ENCODE results near the gene COA7. TPM values are rescaled to one million over a fixed set of nuclear protein-coding genes. Genes with fewer than 3 reads are reported as not detected.
"Not testable (repeated sequence)": the region's sequence is repeated elsewhere in the genome, so short reads cannot be mapped to it uniquely, and the experiment has no call there.

The COA7 gene
- total RNA-seq, 2 donors from 2014 or later, result 13.8 to 20.4 TPM

DNA sequence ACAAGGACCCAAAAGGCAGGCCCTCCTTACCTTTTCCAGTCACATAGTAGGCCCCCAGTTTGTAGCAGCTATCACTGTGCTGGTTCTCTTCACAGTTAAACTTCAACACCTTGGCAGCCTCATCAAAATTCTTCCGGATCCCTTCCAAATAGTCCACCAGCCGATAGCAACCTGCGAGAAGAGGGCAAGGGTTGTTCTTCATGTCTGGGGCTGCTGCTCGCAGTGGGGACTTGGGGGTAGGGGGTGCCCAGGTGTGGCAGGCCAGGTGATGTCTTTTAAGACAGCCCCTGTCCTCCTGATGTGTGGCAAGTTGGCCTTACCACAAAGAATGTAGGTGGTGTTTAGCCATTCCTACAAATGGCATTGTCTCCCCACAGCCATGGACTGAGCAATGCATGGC, 5.5 kb downstream of the COA7 start:
- ATAC-seq (replicated peaks in 1 of 2) (no peak), DNase-seq (no peak)
- Mint-ChIP-seq H3K4me1 (ENCODE audit: low read depth) (peaks cover 35% of the 10 kb centered on the region), H3K36me3 (ENCODE audit: insufficient read depth in 2 of 2) (peaks cover 0 to 18% of the 10 kb centered on the region in 2 donors), H3K27ac (no peak overlapping the region), H3K27me3 (ENCODE audit: low read depth) (no peaks in the 10 kb centered on the region), H3K4me3 (no peak overlapping the region), H3K9me3 (no peaks in the 10 kb centered on the region)

DNA sequence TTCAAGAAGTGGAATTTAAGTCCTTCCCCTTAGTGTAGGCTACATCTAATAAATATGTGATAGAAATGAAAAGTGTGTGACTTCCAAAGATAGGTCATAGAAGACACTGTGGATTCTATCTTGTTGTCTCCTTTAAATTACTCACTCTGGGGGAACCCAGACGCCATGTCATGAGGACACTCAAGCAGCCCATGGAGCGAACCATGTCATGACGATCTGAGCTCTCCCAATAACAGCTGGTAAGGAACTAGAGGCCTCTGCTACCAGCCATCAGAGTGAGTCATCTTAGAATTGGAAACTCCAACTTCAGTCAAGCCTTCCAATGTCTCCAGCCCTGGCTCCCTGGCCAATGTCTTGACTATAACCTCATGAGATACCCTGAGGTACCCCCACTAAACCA, 6.3 kb downstream of the COA7 start:
- Mint-ChIP-seq H3K4me1 (ENCODE audit: low read depth) (peaks cover 27% of the 10 kb centered on the region), H3K36me3 (ENCODE audit: insufficient read depth in 2 of 2) (peaks cover 0 to 23% of the 10 kb centered on the region in 2 donors), H3K27ac (no peak overlapping the region)

DNA sequence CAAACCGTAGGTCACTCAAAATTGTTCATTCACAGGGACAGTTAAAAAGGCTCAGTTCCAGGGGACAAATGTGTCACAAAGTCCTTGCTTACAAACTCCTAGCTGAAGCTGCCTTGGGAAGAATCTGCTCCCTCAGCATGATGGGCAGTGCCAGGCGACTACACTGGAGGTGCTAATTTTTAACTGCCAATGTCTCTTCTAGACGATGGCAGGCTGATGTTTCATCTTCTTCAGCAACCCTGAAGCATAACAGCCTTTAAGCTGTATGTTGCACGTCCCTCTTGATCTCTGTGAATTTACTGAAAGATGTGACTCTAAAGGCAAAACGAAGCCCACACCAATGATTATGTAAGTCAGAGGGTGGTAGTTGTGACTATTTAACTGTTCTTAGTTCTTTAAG, 11.3 kb downstream of the COA7 start:
- no peak for DNase-seq
- Mint-ChIP-seq H3K27me3 (ENCODE audit: low read depth) (no peaks in the 10 kb centered on the region), H3K4me1 (ENCODE audit: low read depth) (peaks cover 11% of the 10 kb centered on the region), H3K4me3 (no peak overlapping the region), H3K36me3 (ENCODE audit: insufficient read depth in 2 of 2) (peaks cover 3 to 19% of the 10 kb centered on the region in 2 donors), H3K9me3 (peaks cover 3% of the 10 kb centered on the region in 2 donors), H3K27ac (no peak overlapping the region)
- ATAC-seq (replicated peaks in 1 of 2), result no peak

More for the DNA sequence above, 6.3 kb downstream of the COA7 start:
- H3K9me3 Mint-ChIP-seq, result peaks cover 0 to 2% of the 10 kb centered on the region in 2 donors
- no peak for DNase-seq
- no peak for ATAC-seq (replicated peaks in 1 of 2)
- H3K4me3 Mint-ChIP-seq, result no peak overlapping the region
- no peaks in the 10 kb centered on the region for H3K27me3 Mint-ChIP-seq (ENCODE audit: low read depth)

DNA sequence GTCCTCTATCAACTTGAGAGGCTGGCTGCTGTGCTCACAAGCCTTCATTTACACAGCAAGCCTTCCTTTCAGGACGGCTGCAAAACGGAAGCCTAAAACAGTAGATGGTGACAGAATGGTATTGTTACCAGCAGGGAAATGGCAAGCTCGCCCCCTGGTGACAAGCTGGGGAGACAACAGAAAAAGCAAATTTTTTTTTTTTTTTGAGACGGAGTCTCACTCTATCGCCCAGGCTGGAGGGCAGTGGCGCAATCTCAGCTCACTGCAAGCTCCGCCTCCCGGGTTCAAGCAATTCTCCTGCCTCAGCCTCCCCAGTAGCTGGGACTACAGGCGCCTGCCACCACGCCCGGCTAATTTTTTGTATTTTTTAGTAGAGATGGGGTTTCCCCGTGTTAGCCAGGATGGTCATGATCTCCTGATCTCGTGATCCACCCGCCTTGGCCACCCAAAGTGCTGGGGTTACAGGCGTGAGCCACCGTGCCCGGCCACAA, 11.8 kb downstream of the COA7 start:
- DNase-seq (peak; percentile 79 to 82), ATAC-seq (replicated peaks in 1 of 2) (peak; percentile 94 to 98)
- Mint-ChIP-seq H3K27ac (peak overlapping the region; percentile 72), H3K4me1 (ENCODE audit: low read depth) (peaks cover 11% of the 10 kb centered on the region), H3K36me3 (ENCODE audit: insufficient read depth in 2 of 2) (peaks cover 3 to 17% of the 10 kb centered on the region in 2 donors)
- not testable (repeated sequence) for H3K4me3 Mint-ChIP-seq; H3K27me3 Mint-ChIP-seq (ENCODE audit: low read depth); H3K9me3 Mint-ChIP-seq

DNA sequence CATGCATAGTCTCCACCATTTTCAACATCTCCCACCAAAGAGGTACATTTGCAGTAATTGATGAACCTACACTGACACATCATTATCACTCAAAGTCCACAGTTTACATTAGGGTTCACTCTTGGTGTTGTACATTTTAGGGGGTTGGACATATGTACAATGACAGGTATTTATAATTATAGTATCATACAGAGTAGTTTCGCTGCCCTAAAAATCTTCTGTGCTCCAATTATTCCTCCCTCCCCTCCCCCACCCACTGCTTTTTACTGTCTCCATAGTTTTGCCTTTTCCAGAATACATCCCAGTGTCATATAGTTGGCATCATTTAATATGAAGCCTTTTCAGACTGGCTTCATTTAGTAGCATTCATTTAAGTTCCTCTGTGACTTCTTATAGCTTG, 13.6 kb downstream of the COA7 start:
- H3K36me3 Mint-ChIP-seq (ENCODE audit: insufficient read depth in 2 of 2), result peaks cover 3 to 15% of the 10 kb centered on the region in 2 donors
- H3K9me3 Mint-ChIP-seq, result peaks cover 3% of the 10 kb centered on the region in 2 donors
- DNase-seq, result no peak
- no peak overlapping the region for H3K27ac Mint-ChIP-seq
- no peak for ATAC-seq (replicated peaks in 1 of 2)
- no peak overlapping the region for H3K4me3 Mint-ChIP-seq
- no peaks in the 10 kb centered on the region for H3K27me3 Mint-ChIP-seq (ENCODE audit: low read depth)
- H3K4me1 Mint-ChIP-seq (ENCODE audit: low read depth), result peaks cover 16% of the 10 kb centered on the region

DNA sequence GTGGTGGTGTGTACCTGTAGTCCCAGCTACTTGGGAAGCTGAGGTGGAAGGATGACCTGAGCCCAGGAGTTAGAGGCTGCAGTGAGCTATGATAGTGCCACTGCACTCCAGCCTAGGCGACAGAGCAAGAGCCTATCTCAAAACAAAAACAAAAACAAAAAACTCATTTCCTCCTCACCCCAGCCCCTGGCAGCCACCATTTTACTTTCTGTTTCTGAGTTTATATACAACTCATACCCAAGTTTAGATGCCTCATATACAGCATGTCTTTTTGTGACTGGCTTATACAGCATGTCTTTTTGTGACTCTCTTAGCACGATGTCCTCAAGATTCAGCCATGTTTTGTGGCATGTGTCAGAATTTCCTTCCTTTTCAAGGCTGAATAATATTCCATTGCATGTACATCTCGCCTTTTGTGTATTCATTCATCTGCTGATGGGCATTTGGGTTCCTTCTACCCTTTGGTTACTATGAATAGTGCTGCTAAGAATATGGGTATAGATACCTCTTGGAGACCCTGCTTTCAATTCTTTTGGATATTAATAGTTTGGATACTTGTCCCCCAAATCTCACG, 14.7 kb downstream of the COA7 start:
- Mint-ChIP-seq H3K27ac (no peak overlapping the region), H3K4me3 (no peak overlapping the region), H3K4me1 (ENCODE audit: low read depth) (peaks cover 24% of the 10 kb centered on the region), H3K27me3 (ENCODE audit: low read depth) (no peaks in the 10 kb centered on the region), H3K36me3 (ENCODE audit: insufficient read depth in 2 of 2) (peaks cover 3 to 15% of the 10 kb centered on the region in 2 donors), H3K9me3 (peaks cover 3% of the 10 kb centered on the region in 2 donors)
- DNase-seq (no peak), ATAC-seq (replicated peaks in 1 of 2) (no peak)

DNA sequence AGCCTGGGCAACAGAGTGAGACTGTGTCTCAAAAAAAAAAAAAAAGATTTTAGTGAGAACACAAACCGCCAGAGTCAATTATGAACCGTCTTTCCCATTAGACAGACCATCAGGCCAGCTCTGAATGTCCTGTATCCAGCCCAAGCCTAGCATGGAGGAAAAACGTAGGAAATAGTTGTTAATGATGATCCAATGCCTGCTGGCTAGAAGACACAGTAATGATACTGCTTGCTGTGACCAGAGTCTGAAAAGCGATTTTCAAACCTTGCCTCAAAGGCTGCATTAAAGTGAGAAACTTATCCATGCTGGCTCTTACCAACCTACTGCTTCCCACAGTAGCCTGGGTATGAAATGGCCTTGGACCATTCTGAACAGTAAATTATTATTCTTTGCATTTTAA, 17.0 kb downstream of the COA7 start:
- no peak for ATAC-seq (replicated peaks in 1 of 2)
- Mint-ChIP-seq H3K27ac (no peak overlapping the region), H3K36me3 (ENCODE audit: insufficient read depth in 2 of 2) (peaks cover 2% of the 10 kb centered on the region in 2 donors), H3K4me1 (ENCODE audit: low read depth) (peaks cover 16% of the 10 kb centered on the region), H3K4me3 (no peak overlapping the region), H3K9me3 (peaks cover 2 to 3% of the 10 kb centered on the region in 2 donors), H3K27me3 (ENCODE audit: low read depth) (no peaks in the 10 kb centered on the region)
- DNase-seq, result no peak

DNA sequence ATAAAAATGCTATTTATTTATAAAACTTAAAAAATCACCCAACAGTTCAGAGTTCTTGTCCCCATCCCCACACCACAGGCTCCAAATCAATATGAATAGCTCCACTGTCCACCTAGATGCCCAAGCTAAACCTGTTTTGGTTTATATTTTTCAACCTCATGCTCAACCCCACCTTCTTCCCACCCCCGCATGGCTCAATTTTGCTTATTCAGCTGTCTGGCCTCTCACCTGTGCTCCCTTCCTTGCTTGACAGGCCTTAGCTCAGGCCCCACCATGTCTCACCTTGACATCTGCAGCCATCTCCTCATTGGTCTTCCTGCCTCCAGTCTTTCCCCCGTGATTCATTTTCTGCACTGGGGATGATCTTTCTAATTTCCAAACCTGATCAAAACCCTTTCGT, 17.8 kb downstream of the COA7 start:
- Mint-ChIP-seq H3K4me3 (no peak overlapping the region), H3K27me3 (ENCODE audit: low read depth) (no peaks in the 10 kb centered on the region), H3K4me1 (ENCODE audit: low read depth) (peaks cover 13% of the 10 kb centered on the region), H3K9me3 (peaks cover 2 to 3% of the 10 kb centered on the region in 2 donors), H3K27ac (no peak overlapping the region), H3K36me3 (ENCODE audit: insufficient read depth in 2 of 2) (peaks cover 1% of the 10 kb centered on the region in 2 donors)
- no peak for ATAC-seq (replicated peaks in 1 of 2)
- no peak for DNase-seq

DNA sequence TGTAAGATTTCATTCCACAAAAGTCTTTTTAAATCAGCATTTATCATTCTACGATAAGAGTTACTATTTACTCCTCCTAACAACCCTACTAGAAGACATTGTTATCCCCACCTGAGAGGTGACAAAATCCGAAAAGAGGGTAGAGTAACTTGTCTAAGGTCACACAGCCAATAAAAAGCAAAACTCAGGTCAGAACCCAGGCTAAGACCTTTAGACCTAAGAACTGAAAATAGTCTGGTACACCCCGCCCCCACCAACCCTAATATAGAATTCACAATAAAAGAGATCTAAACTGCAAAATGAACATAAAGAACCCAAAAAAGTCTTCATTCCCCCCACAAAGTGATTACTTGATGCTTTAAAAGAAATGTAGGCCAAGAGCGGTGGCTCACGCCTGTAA, 18.6 kb downstream of the COA7 start:
- Mint-ChIP-seq H3K4me1 (ENCODE audit: low read depth) (peaks cover 19% of the 10 kb centered on the region), H3K4me3 (no peak overlapping the region), H3K9me3 (peaks cover 2 to 3% of the 10 kb centered on the region in 2 donors), H3K27me3 (ENCODE audit: low read depth) (no peaks in the 10 kb centered on the region), H3K36me3 (ENCODE audit: insufficient read depth in 2 of 2) (peaks cover 0 to 1% of the 10 kb centered on the region in 2 donors), H3K27ac (no peak overlapping the region)
- no peak for DNase-seq
- ATAC-seq (replicated peaks in 1 of 2), result no peak

DNA sequence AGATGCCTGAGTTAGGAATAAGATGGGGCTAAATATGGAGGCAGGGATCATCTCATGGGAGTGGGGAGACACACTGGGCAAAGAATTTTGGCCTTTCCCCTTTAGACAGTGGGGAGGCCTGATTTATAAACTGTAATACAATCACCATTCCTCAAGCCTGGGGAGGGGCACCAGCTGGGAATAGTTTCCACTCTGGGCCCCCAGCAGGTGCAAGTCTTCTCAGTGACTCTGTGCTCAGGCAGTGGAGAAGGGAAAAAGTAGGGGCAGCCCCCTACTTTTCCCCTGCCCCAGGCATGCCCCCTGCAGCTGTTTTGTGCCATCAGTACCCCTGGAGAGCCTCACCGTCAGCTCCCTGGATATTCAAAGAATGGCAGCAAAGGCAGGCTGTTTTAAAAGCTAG, 19.1 kb downstream of the COA7 start:
- Mint-ChIP-seq H3K4me1 (ENCODE audit: low read depth) (peaks cover 20% of the 10 kb centered on the region), H3K9me3 (peaks cover 2 to 3% of the 10 kb centered on the region in 2 donors), H3K27me3 (ENCODE audit: low read depth) (no peaks in the 10 kb centered on the region), H3K4me3 (no peak overlapping the region), H3K36me3 (ENCODE audit: insufficient read depth in 2 of 2) (peaks cover 0 to 1% of the 10 kb centered on the region in 2 donors), H3K27ac (no peak overlapping the region)
- no peak for DNase-seq
- no peak for ATAC-seq (replicated peaks in 1 of 2)

DNA sequence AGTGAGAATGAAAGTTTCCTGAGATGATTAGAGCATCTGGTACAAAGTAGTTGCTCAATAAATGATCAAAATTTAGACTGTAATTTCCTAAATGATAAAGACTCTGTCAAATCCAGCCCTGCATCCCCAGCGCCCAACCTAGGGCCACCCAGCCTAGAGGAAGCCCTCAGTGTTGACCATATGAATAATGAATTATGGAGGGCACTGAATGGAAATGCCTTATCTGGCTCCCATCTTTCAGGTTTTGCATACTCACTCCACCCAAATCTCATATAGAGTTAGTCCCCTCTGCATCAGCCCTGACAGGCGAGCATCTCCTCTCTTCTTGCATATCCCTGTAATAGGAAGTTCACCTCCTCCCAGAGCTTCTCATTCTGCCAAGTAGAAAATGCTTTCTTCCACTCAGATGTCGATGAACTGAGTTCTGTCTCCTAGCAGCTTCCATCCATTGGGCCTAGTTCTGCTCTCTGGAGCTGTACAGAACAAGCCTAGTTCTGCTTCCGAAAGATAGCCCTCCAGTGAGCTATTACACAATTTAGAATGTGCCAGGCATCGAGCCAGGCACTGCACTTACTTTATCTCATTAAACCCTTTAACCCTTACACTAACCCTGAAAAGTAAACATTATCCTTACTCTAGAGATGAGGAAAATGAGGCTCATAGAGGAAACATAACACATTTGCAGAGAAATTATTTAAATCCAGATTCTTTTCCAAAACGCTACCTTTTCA, 20.9 kb downstream of the COA7 start:
- no peak overlapping the region for H3K27ac Mint-ChIP-seq
- ATAC-seq (replicated peaks in 1 of 2), result no peak
- H3K4me3 Mint-ChIP-seq, result no peak overlapping the region
- no peaks in the 10 kb centered on the region for H3K27me3 Mint-ChIP-seq (ENCODE audit: low read depth)
- no peaks in the 10 kb centered on the region for H3K9me3 Mint-ChIP-seq
- H3K4me1 Mint-ChIP-seq (ENCODE audit: low read depth), result peaks cover 20% of the 10 kb centered on the region
- no peak for DNase-seq
- H3K36me3 Mint-ChIP-seq (ENCODE audit: insufficient read depth in 2 of 2), result no peaks in the 10 kb centered on the region

DNA sequence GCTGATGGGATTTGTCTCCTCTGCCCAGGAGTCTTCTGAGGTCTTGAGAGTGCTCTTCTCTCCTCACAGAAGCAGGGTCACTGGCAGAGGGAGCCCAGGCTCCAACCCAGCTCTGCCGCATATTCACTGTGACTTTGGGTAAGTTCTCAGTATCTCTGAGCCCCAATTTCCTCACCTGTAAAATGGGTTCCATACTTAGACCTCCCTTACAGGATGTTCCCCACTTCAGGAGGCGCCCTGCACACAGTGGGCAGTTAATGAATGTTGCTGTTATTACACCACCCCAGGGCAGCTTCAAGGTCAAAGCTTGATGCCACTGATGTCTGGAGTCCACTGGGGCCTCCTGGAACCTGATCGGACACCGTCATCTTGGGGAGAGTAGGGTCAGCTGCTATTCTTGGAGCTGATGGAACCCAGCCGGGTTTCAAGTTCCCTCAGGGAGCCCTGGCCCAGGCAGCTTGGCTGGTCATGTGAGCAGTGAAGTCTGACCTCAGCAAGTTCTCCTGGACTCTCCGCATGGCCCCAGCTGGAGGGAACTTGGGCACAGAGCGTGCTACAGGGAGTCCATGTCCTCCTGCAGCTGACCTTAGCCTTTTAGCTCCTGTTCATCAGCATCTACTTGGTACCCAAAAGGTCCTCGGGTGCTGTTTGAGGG, 21.8 kb downstream of the COA7 start:
- H3K4me1 Mint-ChIP-seq (ENCODE audit: low read depth), result peaks cover 20% of the 10 kb centered on the region
- no peak for ATAC-seq (replicated peaks in 1 of 2)
- no peak overlapping the region for H3K4me3 Mint-ChIP-seq
- H3K27ac Mint-ChIP-seq, result no peak overlapping the region
- H3K27me3 Mint-ChIP-seq (ENCODE audit: low read depth), result no peaks in the 10 kb centered on the region
- DNase-seq, result no peak
- H3K9me3 Mint-ChIP-seq, result no peaks in the 10 kb centered on the region
- H3K36me3 Mint-ChIP-seq (ENCODE audit: insufficient read depth in 2 of 2), result no peaks in the 10 kb centered on the region

Data from activated T-cell treated with anti-CD3 and anti-CD28 coated beads, Interleukin-2, amount 50 U/mL, for 72 hours (primary cell).